SK-N-SH (cell line): ENCODE results near the gene SUFU.

ENCODE experiments used
- CHD2 ChIP-seq: fragments of 150-350 bp; IDR thresholded peaks from 2 replicates; pipeline ENCODE4 v1.6.1; 2018; ENCODE audit warnings: low read length; ENCODE audit not compliant: partially characterized antibody
- ELF1 ChIP-seq: IDR thresholded peaks from 2 replicates; pipeline ENCODE4 v1.4.0; 2012
- EP300 ChIP-seq, 2 experiments: IDR thresholded peaks; 2 replicates each; pipeline versions ENCODE4 v1.4.0 to v1.6.1; 2012; ENCODE audit warnings: borderline replicate concordance in 1 of 2, low read depth in 1 of 2, low read length in 1 of 2
- EZH2phosphoT487 ChIP-seq: fragments of 200-600 bp; sonication (generic); IDR thresholded peaks from 2 replicates; pipeline ENCODE4 v1.6.1; 2017; ENCODE audit warnings: low read depth, mixed run types, mild to moderate bottlenecking, antibody characterized with exemption, moderate library complexity, borderline replicate concordance
- FOXM1 ChIP-seq: IDR thresholded peaks from 2 replicates; pipeline ENCODE4 v1.4.0; 2012; ENCODE audit warnings: low read depth, mild to moderate bottlenecking
- GABPA ChIP-seq: IDR thresholded peaks from 2 replicates; pipeline ENCODE4 v1.4.0; 2012; ENCODE audit warnings: low read depth, mild to moderate bottlenecking
- NRF1 ChIP-seq: IDR thresholded peaks from 2 replicates; pipeline ENCODE4 v1.6.1; 2012; ENCODE audit warnings: low read depth, mild to moderate bottlenecking, low read length
- POLR2AphosphoS5 ChIP-seq: IDR thresholded peaks from 2 replicates; pipeline ENCODE4 v1.6.1; 2012; ENCODE audit warnings: low read depth, low read length
- RFX5 ChIP-seq: IDR thresholded peaks from 2 replicates; pipeline ENCODE4 v1.6.1; 2012; ENCODE audit warnings: mild to moderate bottlenecking, improper control_type of control experiment, low read length
- SIN3A ChIP-seq: IDR thresholded peaks from 2 replicates; pipeline ENCODE4 v1.6.1; 2012; ENCODE audit warnings: low read depth, mild to moderate bottlenecking, low read length, moderate library complexity, borderline replicate concordance
- TEAD4 ChIP-seq: IDR thresholded peaks from 2 replicates; pipeline ENCODE4 v1.4.0; 2012; ENCODE audit warnings: mild to moderate bottlenecking, borderline replicate concordance; ENCODE audit not compliant: insufficient read depth
- TF ChIP-seq, protein P1 (sequence below): fragments of 200-600 bp; sonication (generic); IDR thresholded peaks from 2 replicates; pipeline ENCODE4 v1.6.1; 2017; ENCODE audit warnings: antibody characterized with exemption, mild to moderate bottlenecking, moderate library complexity
- TF ChIP-seq, protein P2 (sequence below): IDR thresholded peaks from 2 replicates; pipeline ENCODE4 v1.4.0; 2012; ENCODE audit warnings: low read depth, borderline replicate concordance
- TF ChIP-seq, protein P3 (sequence below): IDR thresholded peaks from 2 replicates; pipeline ENCODE4 v1.6.1; 2012; ENCODE audit warnings: mild to moderate bottlenecking, low read depth, low read length, moderate library complexity

DNA sequence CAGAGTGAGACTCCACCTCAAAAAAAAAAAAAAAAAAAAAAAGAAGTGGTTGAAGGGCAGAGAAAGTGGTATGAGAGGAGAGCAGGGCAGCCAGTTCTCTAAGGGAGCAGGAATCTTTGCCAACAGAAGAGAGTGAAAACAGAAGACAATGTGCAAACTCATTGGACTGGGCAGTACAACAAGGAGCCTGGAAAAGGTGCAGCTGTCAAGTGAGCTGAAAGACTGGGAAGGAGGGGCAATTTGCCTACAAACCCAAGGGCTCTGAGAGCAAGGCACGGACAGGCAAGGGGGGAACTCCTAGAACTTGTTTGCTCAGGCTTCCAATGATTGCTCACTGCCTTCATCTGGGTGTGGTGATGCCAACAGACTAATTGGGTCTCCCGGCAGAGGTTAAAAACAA, 10.8 kb upstream of the SUFU start:
- TF ChIP-seq FOXM1 (no peak), NRF1 (no peak), POLR2AphosphoS5 (no peak), SIN3A (no peak), ELF1 (no peak), RFX5 (no peak), EZH2phosphoT487 (no peak), TEAD4 (no peak), GABPA (no peak), CHD2 (no peak), EP300 (IDR thresholded peaks at IDR 0.05; ENCODE audit: borderline replicate concordance in 1 of 2, low read depth in 1 of 2, low read length in 1 of 2) (no peak)
- TF ChIP-seq, protein P1, sequence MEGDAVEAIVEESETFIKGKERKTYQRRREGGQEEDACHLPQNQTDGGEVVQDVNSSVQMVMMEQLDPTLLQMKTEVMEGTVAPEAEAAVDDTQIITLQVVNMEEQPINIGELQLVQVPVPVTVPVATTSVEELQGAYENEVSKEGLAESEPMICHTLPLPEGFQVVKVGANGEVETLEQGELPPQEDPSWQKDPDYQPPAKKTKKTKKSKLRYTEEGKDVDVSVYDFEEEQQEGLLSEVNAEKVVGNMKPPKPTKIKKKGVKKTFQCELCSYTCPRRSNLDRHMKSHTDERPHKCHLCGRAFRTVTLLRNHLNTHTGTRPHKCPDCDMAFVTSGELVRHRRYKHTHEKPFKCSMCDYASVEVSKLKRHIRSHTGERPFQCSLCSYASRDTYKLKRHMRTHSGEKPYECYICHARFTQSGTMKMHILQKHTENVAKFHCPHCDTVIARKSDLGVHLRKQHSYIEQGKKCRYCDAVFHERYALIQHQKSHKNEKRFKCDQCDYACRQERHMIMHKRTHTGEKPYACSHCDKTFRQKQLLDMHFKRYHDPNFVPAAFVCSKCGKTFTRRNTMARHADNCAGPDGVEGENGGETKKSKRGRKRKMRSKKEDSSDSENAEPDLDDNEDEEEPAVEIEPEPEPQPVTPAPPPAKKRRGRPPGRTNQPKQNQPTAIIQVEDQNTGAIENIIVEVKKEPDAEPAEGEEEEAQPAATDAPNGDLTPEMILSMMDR, result no peak
- TF ChIP-seq, protein P2, sequence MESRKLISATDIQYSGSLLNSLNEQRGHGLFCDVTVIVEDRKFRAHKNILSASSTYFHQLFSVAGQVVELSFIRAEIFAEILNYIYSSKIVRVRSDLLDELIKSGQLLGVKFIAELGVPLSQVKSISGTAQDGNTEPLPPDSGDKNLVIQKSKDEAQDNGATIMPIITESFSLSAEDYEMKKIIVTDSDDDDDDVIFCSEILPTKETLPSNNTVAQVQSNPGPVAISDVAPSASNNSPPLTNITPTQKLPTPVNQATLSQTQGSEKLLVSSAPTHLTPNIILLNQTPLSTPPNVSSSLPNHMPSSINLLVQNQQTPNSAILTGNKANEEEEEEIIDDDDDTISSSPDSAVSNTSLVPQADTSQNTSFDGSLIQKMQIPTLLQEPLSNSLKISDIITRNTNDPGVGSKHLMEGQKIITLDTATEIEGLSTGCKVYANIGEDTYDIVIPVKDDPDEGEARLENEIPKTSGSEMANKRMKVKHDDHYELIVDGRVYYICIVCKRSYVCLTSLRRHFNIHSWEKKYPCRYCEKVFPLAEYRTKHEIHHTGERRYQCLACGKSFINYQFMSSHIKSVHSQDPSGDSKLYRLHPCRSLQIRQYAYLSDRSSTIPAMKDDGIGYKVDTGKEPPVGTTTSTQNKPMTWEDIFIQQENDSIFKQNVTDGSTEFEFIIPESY, result no peak
- TF ChIP-seq, protein P3, sequence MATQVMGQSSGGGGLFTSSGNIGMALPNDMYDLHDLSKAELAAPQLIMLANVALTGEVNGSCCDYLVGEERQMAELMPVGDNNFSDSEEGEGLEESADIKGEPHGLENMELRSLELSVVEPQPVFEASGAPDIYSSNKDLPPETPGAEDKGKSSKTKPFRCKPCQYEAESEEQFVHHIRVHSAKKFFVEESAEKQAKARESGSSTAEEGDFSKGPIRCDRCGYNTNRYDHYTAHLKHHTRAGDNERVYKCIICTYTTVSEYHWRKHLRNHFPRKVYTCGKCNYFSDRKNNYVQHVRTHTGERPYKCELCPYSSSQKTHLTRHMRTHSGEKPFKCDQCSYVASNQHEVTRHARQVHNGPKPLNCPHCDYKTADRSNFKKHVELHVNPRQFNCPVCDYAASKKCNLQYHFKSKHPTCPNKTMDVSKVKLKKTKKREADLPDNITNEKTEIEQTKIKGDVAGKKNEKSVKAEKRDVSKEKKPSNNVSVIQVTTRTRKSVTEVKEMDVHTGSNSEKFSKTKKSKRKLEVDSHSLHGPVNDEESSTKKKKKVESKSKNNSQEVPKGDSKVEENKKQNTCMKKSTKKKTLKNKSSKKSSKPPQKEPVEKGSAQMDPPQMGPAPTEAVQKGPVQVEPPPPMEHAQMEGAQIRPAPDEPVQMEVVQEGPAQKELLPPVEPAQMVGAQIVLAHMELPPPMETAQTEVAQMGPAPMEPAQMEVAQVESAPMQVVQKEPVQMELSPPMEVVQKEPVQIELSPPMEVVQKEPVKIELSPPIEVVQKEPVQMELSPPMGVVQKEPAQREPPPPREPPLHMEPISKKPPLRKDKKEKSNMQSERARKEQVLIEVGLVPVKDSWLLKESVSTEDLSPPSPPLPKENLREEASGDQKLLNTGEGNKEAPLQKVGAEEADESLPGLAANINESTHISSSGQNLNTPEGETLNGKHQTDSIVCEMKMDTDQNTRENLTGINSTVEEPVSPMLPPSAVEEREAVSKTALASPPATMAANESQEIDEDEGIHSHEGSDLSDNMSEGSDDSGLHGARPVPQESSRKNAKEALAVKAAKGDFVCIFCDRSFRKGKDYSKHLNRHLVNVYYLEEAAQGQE, result no peak
